SU-DHL-6 (cell line): Measurements from ENCODE around the gene ATRN.

Experiments used
- H2AFZ ChIP-seq: fragments of 200-600 bp; sonication (generic); 2 replicates; pipeline ENCODE4 v1.6.1; 2014; ENCODE audit warnings: low read depth, mild to moderate bottlenecking, moderate library complexity, mixed read lengths, antibody characterized with exemption, low read length; ENCODE audit not compliant: severe bottlenecking
- H3F3A ChIP-seq: fragments of 200-600 bp; shearing (Covaris generic); 2 replicates; pipeline ENCODE4 v1.6.0; 2016; ENCODE audit warnings: antibody characterized with exemption, mild to moderate bottlenecking; ENCODE audit not compliant: insufficient read depth
- H3K27ac ChIP-seq: fragments of 200-600 bp; sonication (generic); 2 replicates; pipeline ENCODE4 v1.5.1; 2016; ENCODE audit warnings: low read depth, mild to moderate bottlenecking, low read length, moderate library complexity, mixed read lengths
- H3K27me3 ChIP-seq: fragments of 200-600 bp; sonication (generic), shearing (Covaris generic); 2 replicates; pipeline ENCODE4 v1.6.0; 2014; ENCODE audit warnings: mild to moderate bottlenecking, low read length
- H3K36me3 ChIP-seq: fragments of 200-600 bp; sonication (generic); 2 replicates; pipeline ENCODE4 v1.6.1; 2014; ENCODE audit warnings: mild to moderate bottlenecking, low read length, mixed read lengths
- H3K4me2 ChIP-seq: fragments of 300-600, 200-600 bp; shearing (Covaris generic), sonication (generic); 2 replicates; pipeline ENCODE4 v1.6.0; 2014; ENCODE audit warnings: low read length, low read depth, mild to moderate bottlenecking; ENCODE audit not compliant: poor library complexity, severe bottlenecking
- H3K4me3 ChIP-seq: fragments of 200-600 bp; sonication (generic); 2 replicates; pipeline ENCODE4 v1.5.1; 2014; ENCODE audit warnings: antibody characterized with exemption, low read length, mild to moderate bottlenecking, mixed read lengths; ENCODE audit not compliant: insufficient read depth, poor library complexity, severe bottlenecking
- H3K79me2 ChIP-seq: fragments of 200-600 bp; sonication (generic); 2 replicates; pipeline ENCODE4 v1.6.1; 2014; ENCODE audit warnings: mild to moderate bottlenecking, low read length, moderate library complexity; ENCODE audit not compliant: insufficient read depth
- H3K9ac ChIP-seq: fragments of 200-600 bp; sonication (generic); 2 replicates; pipeline ENCODE4 v1.7.0; 2014; ENCODE audit warnings: mild to moderate bottlenecking, low read length
- H3K9me2 ChIP-seq: fragments of 200-600 bp; sonication (generic); replicated peaks from 2 replicates; pipeline ENCODE4 v1.6.1; 2014; ENCODE audit warnings: low read length; ENCODE audit not compliant: insufficient read depth
- H3K9me3 ChIP-seq: fragments of 200-600 bp; sonication (generic); 2 replicates; pipeline ENCODE4 v1.6.1; 2014; ENCODE audit warnings: low read length, mixed read lengths; ENCODE audit not compliant: insufficient read depth
- H4K20me1 ChIP-seq: fragments of 200-600 bp; sonication (generic); 2 replicates; pipeline ENCODE4 v1.6.1; 2014; ENCODE audit warnings: low read depth, mild to moderate bottlenecking, antibody characterized with exemption, low read length, moderate library complexity, mixed read lengths
- EZH2phosphoT487 ChIP-seq: fragments of 200-600 bp; sonication (generic), shearing (Covaris generic); conservative IDR thresholded peaks from 2 replicates; pipeline ENCODE4 v1.6.1; 2018; ENCODE audit warnings: mild to moderate bottlenecking, antibody characterized with exemption, low read length, moderate library complexity, mixed read lengths
- TF ChIP-seq, protein P1 (sequence below): fragments of 200-600 bp; sonication (generic); IDR thresholded peaks from one replicate; pipeline ENCODE4 v1.5.1; 2017; ENCODE audit warnings: antibody characterized with exemption, mild to moderate bottlenecking, low read length, moderate library complexity; ENCODE audit not compliant: insufficient read depth, poor library complexity, severe bottlenecking

The ATRN gene

DNA sequence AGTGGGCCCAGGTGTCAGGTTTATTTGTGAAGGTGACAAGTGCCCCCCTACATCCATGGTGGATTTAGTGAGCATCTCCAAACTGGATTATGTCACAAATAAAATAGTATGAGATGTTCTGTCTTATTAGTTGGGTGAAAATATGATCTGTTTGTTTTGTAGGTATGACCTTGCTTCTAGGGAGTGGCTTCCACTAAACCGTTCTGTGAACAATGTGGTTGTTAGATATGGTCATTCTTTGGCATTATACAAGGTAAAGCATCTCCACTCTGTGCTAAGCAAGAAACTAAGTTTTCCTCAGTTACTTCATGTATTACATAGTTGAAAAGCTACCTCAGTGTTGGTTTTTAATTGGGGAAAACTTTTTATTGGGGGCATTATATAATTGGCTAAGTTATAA is 88.4 kb downstream of the ATRN start:
- H3K9ac ChIP-seq: no peak overlapping the region
- no peaks in the 10 kb centered on the region for H3K36me3 ChIP-seq
- H3K79me2 ChIP-seq: no peaks in the 10 kb centered on the region
- H3K27ac ChIP-seq: no peak overlapping the region
- H3F3A ChIP-seq: no peaks in the 10 kb centered on the region
- no peak overlapping the region for H3K4me3 ChIP-seq
- H4K20me1 ChIP-seq: 0 out of 2 replicates have a peak, but pooled peaks cover 3% of the 10 kb centered on the region
- no peaks in the 10 kb centered on the region for H3K9me3 ChIP-seq
- no peak overlapping the region for H3K4me2 ChIP-seq
- no peaks in the 10 kb centered on the region for H3K9me2 ChIP-seq
- TF ChIP-seq, protein P1, sequence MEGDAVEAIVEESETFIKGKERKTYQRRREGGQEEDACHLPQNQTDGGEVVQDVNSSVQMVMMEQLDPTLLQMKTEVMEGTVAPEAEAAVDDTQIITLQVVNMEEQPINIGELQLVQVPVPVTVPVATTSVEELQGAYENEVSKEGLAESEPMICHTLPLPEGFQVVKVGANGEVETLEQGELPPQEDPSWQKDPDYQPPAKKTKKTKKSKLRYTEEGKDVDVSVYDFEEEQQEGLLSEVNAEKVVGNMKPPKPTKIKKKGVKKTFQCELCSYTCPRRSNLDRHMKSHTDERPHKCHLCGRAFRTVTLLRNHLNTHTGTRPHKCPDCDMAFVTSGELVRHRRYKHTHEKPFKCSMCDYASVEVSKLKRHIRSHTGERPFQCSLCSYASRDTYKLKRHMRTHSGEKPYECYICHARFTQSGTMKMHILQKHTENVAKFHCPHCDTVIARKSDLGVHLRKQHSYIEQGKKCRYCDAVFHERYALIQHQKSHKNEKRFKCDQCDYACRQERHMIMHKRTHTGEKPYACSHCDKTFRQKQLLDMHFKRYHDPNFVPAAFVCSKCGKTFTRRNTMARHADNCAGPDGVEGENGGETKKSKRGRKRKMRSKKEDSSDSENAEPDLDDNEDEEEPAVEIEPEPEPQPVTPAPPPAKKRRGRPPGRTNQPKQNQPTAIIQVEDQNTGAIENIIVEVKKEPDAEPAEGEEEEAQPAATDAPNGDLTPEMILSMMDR: no peak
- no peak for TF ChIP-seq EZH2phosphoT487
- no peaks in the 10 kb centered on the region for H3K27me3 ChIP-seq
- H2AFZ ChIP-seq: no peak overlapping the region

DNA sequence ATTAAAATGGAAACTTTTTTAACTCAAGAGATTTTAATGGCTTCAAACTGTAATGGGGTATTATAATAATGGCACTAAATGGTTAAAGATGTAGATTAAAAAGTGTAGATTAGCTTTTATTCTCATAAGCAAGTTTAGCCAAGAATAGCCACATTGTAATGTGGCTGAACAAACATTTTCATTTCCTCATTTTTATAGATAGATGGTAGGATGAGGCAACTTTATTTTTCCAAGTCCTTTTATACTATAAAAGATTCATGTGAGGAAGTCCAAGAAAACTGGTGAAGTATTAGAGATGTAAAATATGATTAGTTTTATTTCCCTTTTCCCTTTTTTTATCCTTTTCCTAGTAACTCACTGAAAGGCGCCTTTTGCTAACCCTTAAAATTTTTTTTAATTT is 88.8 kb downstream of the ATRN start:
- Histone ChIP-seq H3F3A (no peaks in the 10 kb centered on the region), H3K36me3 (no peaks in the 10 kb centered on the region), H3K9me2 (no peaks in the 10 kb centered on the region), H3K4me2 (no peak overlapping the region), H3K9me3 (no peaks in the 10 kb centered on the region), H2AFZ (no peak overlapping the region), H3K9ac (no peak overlapping the region), H4K20me1 (0 out of 2 replicates have a peak, but pooled peaks cover 3% of the 10 kb centered on the region), H3K4me3 (no peak overlapping the region), H3K27ac (no peak overlapping the region), H3K27me3 (no peaks in the 10 kb centered on the region), H3K79me2 (no peaks in the 10 kb centered on the region)
- TF ChIP-seq, protein P1: no peak
- no peak for TF ChIP-seq EZH2phosphoT487

DNA sequence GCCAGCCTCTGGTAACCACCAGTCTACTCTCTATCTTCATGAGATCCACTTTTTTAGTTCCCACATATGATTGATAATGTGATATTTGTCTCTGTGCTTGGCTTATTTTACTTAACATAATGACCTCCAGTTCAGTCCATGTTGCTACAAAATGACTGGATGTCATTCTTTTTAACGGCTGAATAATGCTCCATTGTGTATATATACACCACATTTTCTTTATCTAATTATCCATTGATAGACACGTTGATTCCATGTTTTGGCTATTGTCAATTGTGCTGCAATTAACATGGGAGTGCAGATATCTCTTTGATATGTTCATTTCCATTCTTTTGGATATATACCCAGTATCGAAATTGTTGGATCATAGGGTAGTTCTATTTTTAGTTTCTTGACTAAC is 89.3 kb downstream of the ATRN start:
- no peak overlapping the region for H3K9ac ChIP-seq
- H3K9me2 ChIP-seq: no peaks in the 10 kb centered on the region
- H2AFZ ChIP-seq: no peak overlapping the region
- no peak overlapping the region for H3K27ac ChIP-seq
- no peaks in the 10 kb centered on the region for H3K79me2 ChIP-seq
- no peaks in the 10 kb centered on the region for H3F3A ChIP-seq
- TF ChIP-seq, protein P1: no peak
- no peak for TF ChIP-seq EZH2phosphoT487
- 0 out of 2 replicates have a peak, but pooled peaks cover 3% of the 10 kb centered on the region for H4K20me1 ChIP-seq
- H3K27me3 ChIP-seq: no peaks in the 10 kb centered on the region
- no peak overlapping the region for H3K4me2 ChIP-seq
- no peaks in the 10 kb centered on the region for H3K36me3 ChIP-seq
- H3K4me3 ChIP-seq: no peak overlapping the region
- H3K9me3 ChIP-seq: no peaks in the 10 kb centered on the region

DNA sequence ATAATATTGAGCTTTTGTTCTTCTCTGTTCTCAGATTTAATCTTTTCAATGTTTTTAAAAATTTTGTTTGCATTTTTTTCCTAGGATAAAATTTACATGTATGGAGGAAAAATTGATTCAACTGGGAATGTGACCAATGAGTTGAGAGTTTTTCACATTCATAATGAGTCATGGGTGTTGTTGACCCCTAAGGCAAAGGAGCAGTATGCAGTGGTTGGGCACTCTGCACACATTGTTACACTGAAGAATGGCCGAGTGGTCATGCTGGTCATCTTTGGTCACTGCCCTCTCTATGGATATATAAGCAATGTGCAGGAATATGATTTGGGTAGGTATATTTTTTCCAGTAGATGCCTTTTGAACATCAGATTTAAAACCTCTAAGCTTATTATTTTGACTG is 89.8 kb downstream of the ATRN start:
- no peak overlapping the region for H2AFZ ChIP-seq
- H3K4me3 ChIP-seq: no peak overlapping the region
- H3F3A ChIP-seq: no peaks in the 10 kb centered on the region
- H3K79me2 ChIP-seq: no peaks in the 10 kb centered on the region
- H3K9me2 ChIP-seq: no peaks in the 10 kb centered on the region
- H3K4me2 ChIP-seq: no peak overlapping the region
- no peak overlapping the region for H3K27ac ChIP-seq
- H3K9ac ChIP-seq: no peak overlapping the region
- H3K9me3 ChIP-seq: no peaks in the 10 kb centered on the region
- TF ChIP-seq, protein P1: no peak
- no peak for TF ChIP-seq EZH2phosphoT487
- H3K36me3 ChIP-seq: no peaks in the 10 kb centered on the region
- 0 out of 2 replicates have a peak, but pooled peaks cover 3% of the 10 kb centered on the region for H4K20me1 ChIP-seq
- H3K27me3 ChIP-seq: no peaks in the 10 kb centered on the region
